H9 (cell line): ENCODE data around the gene RPL9. TPM values are rescaled to one million over a fixed set of nuclear protein-coding genes. Genes with fewer than 3 reads are reported as not detected.

Experiments used
- DNase-seq: peaks from one replicate; pipeline ENCODE4 v3.0.0-alpha.2; 2017
- H2AFZ ChIP-seq: one replicate; pipeline ENCODE4 v1.6.1; 2013; ENCODE audit warnings: mild to moderate bottlenecking, low read length, control low read depth, moderate library complexity
- H2AK5ac ChIP-seq: 2 replicates; pipeline ENCODE4 v1.6.1; 2013; ENCODE audit warnings: low read length, control low read depth, mixed read lengths; ENCODE audit not compliant: insufficient read length
- H2BK120ac ChIP-seq: one replicate; pipeline ENCODE4 v1.6.1; 2013; ENCODE audit warnings: low read depth, mild to moderate bottlenecking, low read length, control low read depth, inconsistent platforms; ENCODE audit not compliant: poor library complexity, severe bottlenecking
- H2BK12ac ChIP-seq: 2 replicates; pipeline ENCODE4 v1.6.1; 2013; ENCODE audit warnings: low read length, control low read depth, mixed read lengths, low read depth; ENCODE audit not compliant: insufficient read length
- H2BK15ac ChIP-seq: 2 replicates; pipeline ENCODE4 v1.6.1; 2013; ENCODE audit warnings: low read depth, low read length, control low read depth
- H2BK20ac ChIP-seq: one replicate; pipeline ENCODE4 v1.6.1; 2013; ENCODE audit warnings: low read depth, mild to moderate bottlenecking, low read length, control low read depth, inconsistent platforms; ENCODE audit not compliant: poor library complexity, severe bottlenecking
- H2BK5ac ChIP-seq: 2 replicates; pipeline ENCODE4 v1.6.1; 2013; ENCODE audit warnings: low read length, control low read depth, mixed read lengths; ENCODE audit not compliant: insufficient read length
- H3K14ac ChIP-seq: 2 replicates; pipeline ENCODE4 v1.6.1; 2013; ENCODE audit warnings: low read length, control low read depth; ENCODE audit not compliant: insufficient read depth
- H3K18ac ChIP-seq: 2 replicates; pipeline ENCODE4 v1.6.1; 2013; ENCODE audit warnings: low read depth, mild to moderate bottlenecking, mixed read lengths, low read length, control low read depth; ENCODE audit not compliant: insufficient read length
- H3K23ac ChIP-seq: 2 replicates; pipeline ENCODE4 v1.6.1; 2013; ENCODE audit warnings: low read length, control low read depth, mixed read lengths, low read depth; ENCODE audit not compliant: insufficient read length
- H3K23me2 ChIP-seq: 2 replicates; pipeline ENCODE4 v1.6.1; 2013; ENCODE audit warnings: low read depth, mild to moderate bottlenecking, mixed read lengths, low read length, control low read depth; ENCODE audit not compliant: insufficient read length, poor library complexity, severe bottlenecking
- H3K27ac ChIP-seq: 2 replicates; pipeline ENCODE4 v1.5.1; 2013; ENCODE audit warnings: low read length, control low read depth, mixed read lengths, low read depth; ENCODE audit not compliant: insufficient read length
- H3K27me3 ChIP-seq: 2 replicates; pipeline ENCODE4 v1.6.1; 2013; ENCODE audit warnings: low read length, control low read depth, inconsistent platforms; ENCODE audit not compliant: insufficient read depth
- H3K4ac ChIP-seq: 2 replicates; pipeline ENCODE4 v1.6.1; 2013; ENCODE audit warnings: low read depth, mild to moderate bottlenecking, control low read depth, inconsistent platforms, low read length, moderate library complexity
- H3K4me1 ChIP-seq: 2 replicates; pipeline ENCODE4 v1.6.1; 2013; ENCODE audit warnings: low read length, control low read depth, inconsistent platforms; ENCODE audit not compliant: insufficient read depth
- H3K4me2 ChIP-seq: 2 replicates; pipeline ENCODE4 v1.6.1; 2013; ENCODE audit warnings: low read length, control low read depth, mixed read lengths; ENCODE audit not compliant: insufficient read length, insufficient read depth
- H3K56ac ChIP-seq: 2 replicates; pipeline ENCODE4 v1.6.1; 2013; ENCODE audit warnings: low read depth, mild to moderate bottlenecking, mixed read lengths, low read length, control low read depth; ENCODE audit not compliant: insufficient read length
- H3K79me1 ChIP-seq: 2 replicates; pipeline ENCODE4 v1.6.1; 2013; ENCODE audit warnings: low read depth, mild to moderate bottlenecking, moderate library complexity, low read length, control low read depth, inconsistent platforms; ENCODE audit not compliant: insufficient read depth, poor library complexity, severe bottlenecking
- H3K79me2 ChIP-seq: 2 replicates; pipeline ENCODE4 v1.6.1; 2013; ENCODE audit warnings: low read length, control low read depth, inconsistent platforms; ENCODE audit not compliant: insufficient read depth
- H3K9ac ChIP-seq: 2 replicates; pipeline ENCODE4 v1.6.1; 2013; ENCODE audit warnings: low read length, control low read depth, mixed read lengths; ENCODE audit not compliant: insufficient read length; ENCODE audit errors: extremely low read depth
- H3K9me3 ChIP-seq: one replicate; pipeline ENCODE4 v1.6.1; 2013; ENCODE audit warnings: low read depth, low read length, inconsistent platforms; ENCODE audit not compliant: control insufficient read depth
- H3T11ph ChIP-seq: one replicate; pipeline ENCODE4 v1.6.1; 2013; ENCODE audit warnings: mild to moderate bottlenecking, low read length, control low read depth, inconsistent platforms
- H4K20me1 ChIP-seq: one replicate; pipeline ENCODE4 v1.6.1; 2013; ENCODE audit not compliant: control insufficient read depth, insufficient read length, insufficient read depth
- H4K5ac ChIP-seq: 2 replicates; pipeline ENCODE4 v1.6.1; 2013; ENCODE audit warnings: low read depth, mild to moderate bottlenecking, mixed read lengths, low read length, control low read depth; ENCODE audit not compliant: insufficient read length
- H4K8ac ChIP-seq: replicated peaks from 2 replicates; pipeline ENCODE4 v1.6.1; 2013; ENCODE audit warnings: low read length, control low read depth, mixed read lengths, low read depth; ENCODE audit not compliant: insufficient read length
- H4K91ac ChIP-seq: 2 replicates; pipeline ENCODE4 v1.6.1; 2013; ENCODE audit warnings: low read depth, mild to moderate bottlenecking, moderate library complexity, mixed read lengths, low read length, control low read depth; ENCODE audit not compliant: insufficient read length
- H3K27ac Mint-ChIP-seq, 3 experiments: 2 replicates in 2 of 3; 3 replicates in 1 of 3; pipeline ENCODE4 v1.8.0; 2020 to 2021; ENCODE audit warnings: mixed read lengths in 3 of 3, mild to moderate bottlenecking in 1 of 3, moderate library complexity in 1 of 3
- H3K27me3 Mint-ChIP-seq: 2 replicates; pipeline ENCODE4 v1.8.0; 2021; ENCODE audit warnings: low read depth, mild to moderate bottlenecking, moderate library complexity, mixed read lengths
- H3K36me3 Mint-ChIP-seq, 3 experiments: 2 replicates in 2 of 3; 3 replicates in 1 of 3; pipeline ENCODE4 v1.8.0; 2020 to 2021; ENCODE audit warnings: low read depth in 3 of 3, mixed read lengths in 3 of 3; ENCODE audit not compliant: insufficient read depth in 1 of 3
- H3K4me1 Mint-ChIP-seq, 2 experiments: 2 replicates each; pipeline ENCODE4 v1.8.0; 2020; ENCODE audit warnings: mixed read lengths in 2 of 2
- H3K4me3 Mint-ChIP-seq, 2 experiments: 2 replicates in 1 of 2; 3 replicates in 1 of 2; pipeline ENCODE4 v1.8.0; 2020 to 2021; ENCODE audit warnings: mild to moderate bottlenecking in 2 of 2, mixed read lengths in 2 of 2, moderate library complexity in 1 of 2
- H3K9me3 Mint-ChIP-seq, 2 experiments: 2 replicates in 1 of 2; 3 replicates in 1 of 2; pipeline ENCODE4 v1.8.0; 2020; ENCODE audit warnings: mild to moderate bottlenecking in 2 of 2, mixed read lengths in 2 of 2, moderate library complexity in 1 of 2
- WGBS: extraction: QIAGEN DNeasy Blood & Tissue Kit; methylation state at CpG from one replicate; pipeline ENCODE4 v1.1.7; 2013; ENCODE audit warnings: missing lambda C conversion rate, low lambda C conversion rate, mixed read lengths; ENCODE audit not compliant: insufficient read length; ENCODE audit errors: extremely low coverage; 5-methylcytosine and 5-hydroxymethylcytosine counted together
- total RNA-seq: library from RNA; stranded (reverse); gene quantifications from 2 replicates; pipeline ENCODE4 v1.2.1, GENCODE V29; 2021
- TF ChIP-seq, protein P1 (sequence below): fragments of 200-600 bp; sonication (generic); conservative IDR thresholded peaks from 3 replicates; pipeline ENCODE4 v1.8.0; 2021; ENCODE audit warnings: antibody characterized with exemption, mild to moderate bottlenecking

RPL9 gene
- total RNA-seq, 1 experiment from 2014 or later, result 1,888 TPM

- H3K79me1 ChIP-seq, result no peaks in the 10 kb centered on the region
- H2AK5ac ChIP-seq, result no peak overlapping the region
- TF ChIP-seq, protein P1, sequence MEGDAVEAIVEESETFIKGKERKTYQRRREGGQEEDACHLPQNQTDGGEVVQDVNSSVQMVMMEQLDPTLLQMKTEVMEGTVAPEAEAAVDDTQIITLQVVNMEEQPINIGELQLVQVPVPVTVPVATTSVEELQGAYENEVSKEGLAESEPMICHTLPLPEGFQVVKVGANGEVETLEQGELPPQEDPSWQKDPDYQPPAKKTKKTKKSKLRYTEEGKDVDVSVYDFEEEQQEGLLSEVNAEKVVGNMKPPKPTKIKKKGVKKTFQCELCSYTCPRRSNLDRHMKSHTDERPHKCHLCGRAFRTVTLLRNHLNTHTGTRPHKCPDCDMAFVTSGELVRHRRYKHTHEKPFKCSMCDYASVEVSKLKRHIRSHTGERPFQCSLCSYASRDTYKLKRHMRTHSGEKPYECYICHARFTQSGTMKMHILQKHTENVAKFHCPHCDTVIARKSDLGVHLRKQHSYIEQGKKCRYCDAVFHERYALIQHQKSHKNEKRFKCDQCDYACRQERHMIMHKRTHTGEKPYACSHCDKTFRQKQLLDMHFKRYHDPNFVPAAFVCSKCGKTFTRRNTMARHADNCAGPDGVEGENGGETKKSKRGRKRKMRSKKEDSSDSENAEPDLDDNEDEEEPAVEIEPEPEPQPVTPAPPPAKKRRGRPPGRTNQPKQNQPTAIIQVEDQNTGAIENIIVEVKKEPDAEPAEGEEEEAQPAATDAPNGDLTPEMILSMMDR, result no peak
- H2AFZ ChIP-seq, result no peak overlapping the region
- H3K4me2 ChIP-seq, result no peak overlapping the region
- H3K27me3 Mint-ChIP-seq, result no peaks in the 10 kb centered on the region
- no peaks in the 10 kb centered on the region for H3K79me2 ChIP-seq
- no peak overlapping the region for H3K23ac ChIP-seq
- no peak overlapping the region for H2BK12ac ChIP-seq
- H3K4me1 Mint-ChIP-seq, result peaks cover 2 to 4% of the 10 kb centered on the region in 2 experiments; a peak in 1 of 4 replicates
- no peak overlapping the region for H3K27ac Mint-ChIP-seq
- no peaks in the 10 kb centered on the region for H3K9me3 ChIP-seq
- no peak overlapping the region for H3K56ac ChIP-seq
- no peaks in the 10 kb centered on the region for H3K23me2 ChIP-seq
- H3K14ac ChIP-seq, result no peak overlapping the region
- DNase-seq, result no peak
- H4K8ac ChIP-seq, result no peak overlapping the region
- H4K91ac ChIP-seq, result no peak overlapping the region
- H3K9ac ChIP-seq, result no peak overlapping the region
- no CpG with 5 or more reads among the region's 1 CpG for WGBS
- no peak overlapping the region for H2BK5ac ChIP-seq
- no peak overlapping the region for H2BK120ac ChIP-seq
- peaks cover 16 to 42% (median 32%) of the 10 kb centered on the region in 3 experiments for H3K36me3 Mint-ChIP-seq
- no peak overlapping the region for H3K27ac ChIP-seq
- no peak overlapping the region for H3T11ph ChIP-seq
- H4K20me1 ChIP-seq, result no peaks in the 10 kb centered on the region
- no peak overlapping the region for H3K18ac ChIP-seq
- no peak overlapping the region for H4K5ac ChIP-seq
- H3K4ac ChIP-seq, result no peak overlapping the region
- H2BK15ac ChIP-seq, result no peak overlapping the region
- H3K4me1 ChIP-seq, result no peaks in the 10 kb centered on the region
- H3K4me3 Mint-ChIP-seq, result no peak overlapping the region
- no peak overlapping the region for H2BK20ac ChIP-seq
- no peaks in the 10 kb centered on the region for H3K9me3 Mint-ChIP-seq
- no peaks in the 10 kb centered on the region for H3K27me3 ChIP-seq
Observed at GRCh38 chr4:39470402-39470801, 11.7 kb upstream of the RPL9 start.
